Chondrocyte (in vitro differentiated cells): Measurements from ENCODE around the gene C1orf210. TPM values are rescaled to one million over a fixed set of nuclear protein-coding genes. Genes with fewer than 3 reads are reported as not detected.

Experiments used
- DNase-seq: peaks from one replicate; pipeline ENCODE4 v3.0.0; 2021; ENCODE audit warnings: mixed read lengths, low spot score
- H3K27ac Mint-ChIP-seq: one replicate; pipeline ENCODE4 v1.8.0; 2021; ENCODE audit warnings: mild to moderate bottlenecking, moderate library complexity, mixed read lengths; ENCODE audit not compliant: unreplicated experiment
- H3K27me3 Mint-ChIP-seq: 2 replicates; pipeline ENCODE4 v1.8.0; 2021; ENCODE audit warnings: low read depth, mixed read lengths
- H3K36me3 Mint-ChIP-seq: 2 replicates; pipeline ENCODE4 v1.8.0; 2021; ENCODE audit warnings: low read depth, mixed read lengths
- H3K4me1 Mint-ChIP-seq: 2 replicates; pipeline ENCODE4 v1.8.0; 2021; ENCODE audit warnings: low read depth, mild to moderate bottlenecking, mixed read lengths
- H3K4me3 Mint-ChIP-seq: one replicate; pipeline ENCODE4 v1.8.0; 2021; ENCODE audit warnings: mild to moderate bottlenecking, moderate library complexity, mixed read lengths; ENCODE audit not compliant: unreplicated experiment
- H3K9me3 Mint-ChIP-seq: 2 replicates; pipeline ENCODE4 v1.8.0; 2021; ENCODE audit warnings: low read depth, mixed read lengths
- total RNA-seq: library from RNA; stranded (reverse); gene quantifications from 3 replicates; pipeline ENCODE4 v1.2.1, GENCODE V29; 2021
- TF ChIP-seq, protein P1 (sequence below): fragments of 200-600 bp; sonication (generic); IDR thresholded peaks from 2 replicates; pipeline ENCODE4 v1.5.0; 2021; ENCODE audit warnings: antibody characterized with exemption, mild to moderate bottlenecking, moderate library complexity

Gene C1orf210
- total RNA-seq, 1 donor from 2014 or later = not detected

DNA sequence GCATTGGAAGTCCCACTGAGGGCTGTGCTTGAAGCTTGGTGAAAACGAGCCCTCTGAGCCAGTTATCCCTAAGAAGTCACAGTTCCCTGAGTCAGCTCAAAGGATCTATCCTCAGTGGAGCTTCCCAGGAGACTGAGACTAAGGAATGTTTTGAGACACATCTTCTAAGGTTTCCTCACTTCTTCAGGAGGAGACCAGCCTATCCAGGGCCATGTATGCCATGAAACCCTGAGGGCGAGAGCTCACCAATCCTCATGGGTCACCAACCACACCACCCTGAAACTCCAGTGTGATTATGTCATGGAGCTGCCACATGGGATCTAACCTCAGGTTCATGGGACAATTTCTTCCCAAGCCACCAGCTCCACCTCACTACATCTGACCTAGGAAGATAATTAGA lies 7.8 kb upstream of the C1orf210 start:
- Mint-ChIP-seq H3K36me3 (no peaks in the 10 kb centered on the region), H3K4me1 (peaks cover 31% of the 10 kb centered on the region), H3K27ac (no peak overlapping the region), H3K27me3 (peaks cover 4% of the 10 kb centered on the region), H3K9me3 (no peaks in the 10 kb centered on the region), H3K4me3 (no peak overlapping the region)
- DNase-seq = no peak
- TF ChIP-seq, protein P1, sequence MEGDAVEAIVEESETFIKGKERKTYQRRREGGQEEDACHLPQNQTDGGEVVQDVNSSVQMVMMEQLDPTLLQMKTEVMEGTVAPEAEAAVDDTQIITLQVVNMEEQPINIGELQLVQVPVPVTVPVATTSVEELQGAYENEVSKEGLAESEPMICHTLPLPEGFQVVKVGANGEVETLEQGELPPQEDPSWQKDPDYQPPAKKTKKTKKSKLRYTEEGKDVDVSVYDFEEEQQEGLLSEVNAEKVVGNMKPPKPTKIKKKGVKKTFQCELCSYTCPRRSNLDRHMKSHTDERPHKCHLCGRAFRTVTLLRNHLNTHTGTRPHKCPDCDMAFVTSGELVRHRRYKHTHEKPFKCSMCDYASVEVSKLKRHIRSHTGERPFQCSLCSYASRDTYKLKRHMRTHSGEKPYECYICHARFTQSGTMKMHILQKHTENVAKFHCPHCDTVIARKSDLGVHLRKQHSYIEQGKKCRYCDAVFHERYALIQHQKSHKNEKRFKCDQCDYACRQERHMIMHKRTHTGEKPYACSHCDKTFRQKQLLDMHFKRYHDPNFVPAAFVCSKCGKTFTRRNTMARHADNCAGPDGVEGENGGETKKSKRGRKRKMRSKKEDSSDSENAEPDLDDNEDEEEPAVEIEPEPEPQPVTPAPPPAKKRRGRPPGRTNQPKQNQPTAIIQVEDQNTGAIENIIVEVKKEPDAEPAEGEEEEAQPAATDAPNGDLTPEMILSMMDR = no peak

DNA sequence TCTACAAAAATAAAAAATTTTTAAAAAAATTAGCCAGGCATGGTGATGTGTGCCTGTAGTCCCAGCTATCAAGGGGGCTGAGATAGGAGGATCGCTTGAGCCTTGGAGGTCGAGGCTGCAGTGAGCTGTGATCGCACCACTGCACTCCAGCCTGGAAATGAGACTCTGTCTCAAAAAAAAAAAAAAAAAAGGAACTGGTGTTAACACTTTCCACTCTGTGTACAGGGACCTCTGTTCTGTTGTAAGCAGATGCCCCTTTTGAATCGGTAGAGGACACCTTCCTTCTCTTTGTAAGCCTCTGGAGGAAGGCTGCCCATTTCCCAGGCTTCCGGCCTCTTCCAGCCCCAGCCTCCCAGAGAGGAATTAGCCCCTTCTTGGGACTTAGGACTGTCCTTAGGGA lies 7.3 kb upstream of the C1orf210 start:
- no peak for DNase-seq
- no peak overlapping the region for H3K27ac Mint-ChIP-seq
- TF ChIP-seq, protein P1 = no peak
- H3K9me3 Mint-ChIP-seq = no peaks in the 10 kb centered on the region
- H3K27me3 Mint-ChIP-seq = peaks cover 6% of the 10 kb centered on the region
- H3K36me3 Mint-ChIP-seq = no peaks in the 10 kb centered on the region
- H3K4me3 Mint-ChIP-seq = no peak overlapping the region
- peaks cover 31% of the 10 kb centered on the region for H3K4me1 Mint-ChIP-seq

DNA sequence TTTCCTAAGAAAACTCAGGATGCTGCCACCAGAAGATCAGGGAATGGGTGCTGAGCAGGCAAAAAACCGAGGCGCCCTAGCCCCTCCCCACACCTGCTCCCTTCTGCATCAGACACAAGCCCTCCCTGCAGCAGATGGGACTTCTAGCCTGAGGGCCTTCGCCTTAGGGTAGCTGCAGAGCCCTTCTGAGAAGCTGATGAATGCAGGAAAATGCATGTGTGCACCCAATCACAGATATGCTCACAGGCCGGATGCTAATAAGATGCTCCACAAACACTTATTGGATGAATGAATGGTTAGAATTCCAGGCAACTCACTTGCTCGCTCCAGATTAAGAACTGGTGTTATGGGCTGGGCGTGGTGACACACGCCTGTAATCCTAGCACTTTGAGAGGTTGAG lies 6.8 kb upstream of the C1orf210 start:
- no peaks in the 10 kb centered on the region for H3K9me3 Mint-ChIP-seq
- no peak overlapping the region for H3K27ac Mint-ChIP-seq
- TF ChIP-seq, protein P1 = no peak
- DNase-seq = no peak
- H3K4me1 Mint-ChIP-seq = peaks cover 31% of the 10 kb centered on the region
- H3K4me3 Mint-ChIP-seq = no peak overlapping the region
- no peaks in the 10 kb centered on the region for H3K36me3 Mint-ChIP-seq
- H3K27me3 Mint-ChIP-seq = peaks cover 9% of the 10 kb centered on the region

DNA sequence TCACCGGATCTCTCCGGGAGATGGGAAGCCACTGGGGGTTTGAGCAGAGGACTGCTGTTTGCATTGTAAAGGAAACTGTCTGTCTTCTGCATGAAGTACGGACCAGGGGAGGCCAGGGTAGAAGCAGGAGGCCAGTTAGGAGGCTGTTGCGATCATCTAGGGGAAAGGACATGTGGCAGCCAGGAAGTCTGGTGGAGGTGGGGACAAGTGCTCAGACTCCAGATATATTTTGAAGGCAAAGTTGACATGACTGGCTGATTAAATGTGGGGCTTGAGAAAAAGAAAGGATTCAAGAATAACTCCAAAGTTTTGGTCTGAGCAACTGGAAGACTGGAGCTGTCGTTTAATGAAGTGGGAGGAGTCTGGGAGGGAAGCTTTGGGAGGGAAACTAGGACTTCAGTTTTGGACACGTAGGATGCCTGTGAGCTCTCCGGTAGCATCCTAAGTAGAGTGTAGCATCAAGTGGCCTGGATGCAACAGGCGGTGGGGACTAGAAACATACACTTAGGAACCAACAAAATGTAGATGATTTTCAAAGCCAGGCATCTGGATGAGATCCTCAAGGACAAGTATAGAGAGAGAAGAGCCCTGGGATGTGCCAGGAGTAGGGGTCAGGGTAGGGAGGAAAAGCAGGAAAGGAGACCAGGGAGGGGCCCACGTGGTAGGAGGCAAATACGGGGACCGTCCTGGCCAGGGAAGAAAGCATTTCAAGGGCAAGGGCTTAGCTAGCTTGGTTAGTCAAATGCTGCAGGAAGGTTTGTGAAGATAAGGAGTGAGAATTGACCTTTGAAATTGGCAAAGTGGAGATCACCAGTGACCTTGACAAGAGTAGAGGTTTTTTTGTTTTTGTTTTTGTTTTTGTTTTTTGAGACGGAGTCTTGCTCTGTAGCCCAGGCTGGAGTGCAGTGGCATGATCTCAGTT lies 3.7 kb upstream of the C1orf210 start:
- no peak overlapping the region for H3K27ac Mint-ChIP-seq

DNA sequence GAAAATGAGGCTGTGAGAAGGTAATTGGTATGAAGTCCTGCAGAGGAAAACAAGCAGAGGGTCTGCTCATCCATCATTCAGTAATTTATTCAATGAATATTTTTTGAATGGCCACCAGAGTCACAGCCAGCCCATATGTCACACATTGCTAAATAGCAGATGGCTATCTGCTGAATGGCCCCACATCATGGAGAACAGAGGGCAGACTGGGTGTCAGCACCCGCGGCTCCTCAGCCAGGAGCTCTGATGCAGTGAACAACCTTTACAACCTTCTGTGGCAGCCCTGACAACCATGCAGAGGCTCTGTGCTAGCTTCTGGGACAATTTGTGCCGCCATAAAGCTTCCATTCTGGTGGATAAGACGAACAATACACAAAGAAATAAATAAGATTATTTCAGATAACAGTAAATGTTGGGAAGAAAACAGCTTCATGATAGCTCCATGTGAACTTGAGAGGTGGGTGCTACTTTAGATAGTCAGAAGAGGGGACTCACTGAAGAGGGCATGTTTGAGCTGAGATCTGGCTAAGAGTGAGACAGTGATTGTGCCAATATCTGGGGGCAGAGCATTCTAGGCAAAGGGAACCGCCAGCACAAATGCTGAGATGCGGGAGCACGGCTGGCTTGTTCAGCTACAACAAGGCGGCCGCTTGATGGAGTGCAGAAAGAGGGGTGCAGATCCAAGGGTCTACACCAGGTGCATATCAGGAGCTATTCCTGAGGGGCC lies 2.8 kb upstream of the C1orf210 start:
- H3K4me3 Mint-ChIP-seq = no peak overlapping the region
- peak; percentile 26 for DNase-seq
- H3K27ac Mint-ChIP-seq = no peak overlapping the region
- H3K4me1 Mint-ChIP-seq = peaks cover 3% of the 10 kb centered on the region
- peaks cover 10% of the 10 kb centered on the region for H3K27me3 Mint-ChIP-seq
- no peaks in the 10 kb centered on the region for H3K9me3 Mint-ChIP-seq
- TF ChIP-seq, protein P1 = no peak
- H3K36me3 Mint-ChIP-seq = no peaks in the 10 kb centered on the region

More for the DNA sequence above, 3.7 kb upstream of the C1orf210 start:
- peak; percentile 43 for DNase-seq
- no peaks in the 10 kb centered on the region for H3K36me3 Mint-ChIP-seq
- peaks cover 10% of the 10 kb centered on the region for H3K27me3 Mint-ChIP-seq
- TF ChIP-seq, protein P1 = no peak
- peaks cover 6% of the 10 kb centered on the region for H3K4me1 Mint-ChIP-seq
- no peak overlapping the region for H3K4me3 Mint-ChIP-seq
- H3K9me3 Mint-ChIP-seq = no peaks in the 10 kb centered on the region
